Measurements from ENCODE around the gene DGKG.

Gene DGKG

GRCh38 chr3:186171521-186171920 is 190.5 kb downstream of the DGKG start:
- no peak for DNase-seq (ENCODE audit: low spot score)

DNA sequence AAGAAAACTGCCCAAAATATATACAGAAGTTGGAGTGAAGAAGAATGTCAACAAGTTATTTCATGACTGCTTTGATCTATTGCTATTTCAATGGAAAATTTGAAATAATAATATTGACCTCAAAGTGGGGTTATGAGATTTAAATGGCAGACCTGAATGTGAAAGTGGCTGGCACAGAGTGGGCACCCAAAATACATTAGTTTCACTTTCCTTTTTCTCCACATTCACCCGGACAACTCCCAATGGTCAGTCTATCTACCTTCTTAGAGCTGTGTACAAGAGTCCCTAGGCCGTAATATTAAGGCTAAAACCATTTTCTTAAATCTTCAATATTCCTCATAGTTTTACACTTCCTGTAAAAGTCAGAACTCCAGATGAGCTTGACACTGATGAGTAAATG is 191.5 kb downstream of the DGKG start:
- no peak for DNase-seq (ENCODE audit: low spot score)

DNA sequence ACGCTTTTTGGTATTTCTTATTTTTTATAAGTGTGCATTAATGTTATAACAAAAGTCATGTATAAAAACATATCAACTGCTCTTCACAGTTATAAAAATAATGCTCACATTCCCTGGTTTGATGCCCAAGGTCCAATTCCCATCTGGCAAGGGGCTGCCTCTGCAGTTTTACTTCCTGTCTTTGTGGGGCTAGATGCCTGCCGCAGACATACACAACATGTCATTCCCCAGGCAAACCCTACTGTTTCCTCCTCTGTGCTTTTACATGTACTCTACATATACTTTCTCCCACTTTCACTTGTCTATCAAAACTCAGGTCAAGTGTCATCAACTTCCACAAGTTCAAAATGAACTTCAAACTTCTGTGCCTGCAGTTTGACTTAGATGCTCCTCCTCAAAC is 192.7 kb downstream of the DGKG start:
- DNase-seq (ENCODE audit: low spot score): no peak

DNA sequence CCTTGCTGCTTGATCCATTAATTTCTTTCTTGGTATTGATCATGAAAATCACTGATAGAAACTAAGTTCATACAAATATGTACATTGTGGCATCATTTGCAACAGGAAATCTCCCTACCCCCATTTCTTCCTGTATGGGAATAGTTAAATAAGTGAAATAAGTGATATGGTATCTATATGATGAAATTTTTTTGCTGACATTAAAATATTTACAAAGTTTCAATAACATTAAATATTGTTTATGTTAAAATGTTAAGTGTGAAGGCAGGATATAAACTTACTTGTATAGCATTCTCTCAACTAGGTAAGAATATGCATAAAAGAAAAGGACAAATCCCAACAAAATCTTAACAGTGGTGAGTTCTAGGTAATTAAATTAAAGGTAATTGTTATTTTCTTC is 193.1 kb downstream of the DGKG start:
- DNase-seq (ENCODE audit: low spot score): no peak

- no peak for DNase-seq (ENCODE audit: low spot score)
Measured at GRCh38 chr3:186167646-186168395, 194.2 kb downstream of the DGKG start.

DNA sequence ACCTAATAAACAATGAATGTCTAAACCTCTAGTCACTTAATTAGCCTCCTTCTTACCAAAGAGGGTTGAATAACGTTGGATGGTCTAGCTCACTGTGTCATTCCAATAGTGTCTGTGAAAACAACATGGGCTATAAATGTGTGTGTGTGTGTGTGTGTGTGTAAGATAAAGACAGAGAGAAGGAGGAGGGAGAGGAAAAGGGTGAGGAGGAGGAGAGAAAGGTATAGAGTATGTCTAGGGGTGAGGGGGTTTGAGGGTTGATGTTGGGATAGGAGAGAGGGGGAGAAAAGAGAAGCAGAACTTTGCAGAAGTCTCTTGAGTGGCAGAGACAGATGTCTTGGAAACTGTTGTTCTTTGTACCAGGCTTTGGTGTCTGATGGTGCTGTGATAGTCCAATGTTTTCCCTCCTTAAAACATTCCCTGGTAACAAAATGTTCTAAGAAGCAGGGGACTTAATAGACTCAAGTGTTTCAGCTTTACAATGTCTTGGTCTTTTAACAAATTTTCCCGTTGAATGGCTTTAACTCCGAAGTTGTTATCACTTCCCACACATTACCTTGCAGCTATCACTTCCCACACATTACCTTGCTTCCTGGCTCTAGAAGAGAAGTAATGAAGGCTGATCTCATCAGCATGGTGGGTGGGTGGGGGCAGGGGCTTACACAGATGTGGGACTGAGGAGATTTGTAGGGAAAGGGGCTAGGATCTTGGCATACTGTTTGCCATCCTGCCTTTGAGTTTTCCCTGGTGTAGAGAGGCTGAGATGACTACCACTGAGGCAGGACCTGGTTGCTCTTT is 195.3 kb downstream of the DGKG start:
- no peak for DNase-seq (ENCODE audit: low spot score)

- no peak for DNase-seq (ENCODE audit: low spot score)
Measured at GRCh38 chr3:186166036-186166435, 196.0 kb downstream of the DGKG start.

GRCh38 chr3:186165331-186165730 is 196.7 kb downstream of the DGKG start:
- no peak for DNase-seq (ENCODE audit: low spot score)

GRCh38 chr3:186164696-186165095 is 197.3 kb downstream of the DGKG start:
- no peak for DNase-seq (ENCODE audit: low spot score)

DNA sequence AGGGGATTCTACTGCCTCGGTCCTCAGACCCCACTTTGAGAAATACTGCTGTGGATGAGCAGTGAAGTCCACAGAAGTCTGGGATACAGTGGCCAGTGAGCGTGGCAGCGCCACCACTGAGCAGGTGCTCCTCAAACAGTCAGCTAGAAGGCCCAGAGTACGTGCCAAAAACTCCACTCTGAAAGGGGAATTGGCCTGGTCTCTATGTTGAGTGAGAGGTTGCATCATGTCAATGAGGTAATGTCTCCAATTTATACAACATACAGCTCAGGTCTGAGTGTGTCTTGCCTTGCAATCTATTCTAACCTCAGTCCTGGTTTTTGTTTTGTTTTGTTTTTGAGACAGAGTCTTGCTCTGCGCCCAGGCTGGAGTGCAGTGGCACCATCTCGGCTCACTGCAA is 199.8 kb downstream of the DGKG start:
- no peak for DNase-seq (ENCODE audit: low spot score)

DNA sequence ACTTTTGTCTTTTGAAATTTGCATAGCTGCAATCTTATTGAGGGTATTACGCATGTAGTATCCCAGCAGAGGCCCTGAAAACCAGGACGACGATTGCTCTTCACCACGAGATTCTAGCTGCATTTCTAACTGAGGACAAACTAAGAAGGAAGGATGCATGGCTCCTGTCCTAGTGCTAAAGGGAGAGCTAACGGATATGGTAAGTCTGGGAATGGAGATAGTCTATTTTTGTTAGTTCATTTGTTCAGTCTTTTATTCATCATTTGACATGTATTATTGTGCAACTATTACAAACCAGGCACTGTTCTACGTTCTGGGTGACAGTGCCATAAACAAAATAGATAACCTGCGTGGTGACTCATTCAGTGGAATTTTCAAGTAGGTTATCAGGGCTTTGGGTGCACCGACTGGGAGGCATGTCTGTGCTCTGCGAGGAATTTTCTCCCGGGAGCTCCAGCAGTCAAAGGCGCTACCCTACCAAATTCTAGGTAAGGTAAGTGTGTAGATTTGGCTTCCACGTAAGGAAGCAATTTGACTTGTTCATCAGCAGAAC is 201.3 kb downstream of the DGKG start:
- DNase-seq (ENCODE audit: low spot score): no peak

- no peak for DNase-seq (ENCODE audit: low spot score)
Measured at GRCh38 chr3:186154641-186155040, 207.4 kb downstream of the DGKG start.

DNA sequence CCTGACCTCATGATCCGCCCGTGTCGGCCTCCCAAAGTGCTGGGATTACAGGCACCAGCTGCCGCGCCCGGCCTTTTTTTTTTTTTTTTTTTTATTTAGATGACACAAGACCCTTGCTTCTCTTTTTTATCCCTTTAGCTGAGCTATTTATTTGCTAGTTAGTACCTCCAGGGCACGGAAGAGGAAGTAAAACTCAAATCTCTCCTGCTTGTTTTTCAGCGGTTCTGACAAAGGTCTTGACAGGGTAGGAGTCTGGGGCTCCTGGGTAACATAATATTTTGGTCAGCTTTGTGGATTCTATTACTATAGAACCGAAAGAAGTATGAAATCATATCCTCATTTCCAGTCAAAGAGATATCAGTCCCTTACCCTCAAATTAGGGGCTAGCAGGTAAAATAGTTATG is 209.1 kb downstream of the DGKG start:
- no peak for DNase-seq (ENCODE audit: low spot score)

DNA sequence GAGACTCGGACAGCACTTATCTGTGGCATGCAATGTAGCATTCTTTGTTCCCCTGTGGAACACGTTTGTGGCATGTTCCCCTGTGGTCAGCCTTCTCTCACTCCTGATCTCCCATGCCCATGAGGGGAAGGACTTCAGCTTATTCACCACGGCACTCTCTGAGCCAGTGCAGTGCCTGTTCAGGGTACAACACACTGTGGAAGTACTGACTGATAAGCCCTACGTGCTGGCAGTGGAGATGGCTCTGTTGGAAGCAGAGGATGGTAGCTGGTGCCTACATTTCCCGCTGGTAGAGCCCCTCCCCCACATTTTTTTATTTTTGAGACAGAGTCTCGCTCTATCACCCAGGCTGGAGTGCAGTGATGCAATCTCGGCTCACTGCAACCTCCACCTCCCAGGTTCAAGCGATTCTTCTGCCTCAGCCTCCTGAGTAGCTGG is 209.7 kb downstream of the DGKG start:
- no peak for DNase-seq (ENCODE audit: low spot score)

DNA sequence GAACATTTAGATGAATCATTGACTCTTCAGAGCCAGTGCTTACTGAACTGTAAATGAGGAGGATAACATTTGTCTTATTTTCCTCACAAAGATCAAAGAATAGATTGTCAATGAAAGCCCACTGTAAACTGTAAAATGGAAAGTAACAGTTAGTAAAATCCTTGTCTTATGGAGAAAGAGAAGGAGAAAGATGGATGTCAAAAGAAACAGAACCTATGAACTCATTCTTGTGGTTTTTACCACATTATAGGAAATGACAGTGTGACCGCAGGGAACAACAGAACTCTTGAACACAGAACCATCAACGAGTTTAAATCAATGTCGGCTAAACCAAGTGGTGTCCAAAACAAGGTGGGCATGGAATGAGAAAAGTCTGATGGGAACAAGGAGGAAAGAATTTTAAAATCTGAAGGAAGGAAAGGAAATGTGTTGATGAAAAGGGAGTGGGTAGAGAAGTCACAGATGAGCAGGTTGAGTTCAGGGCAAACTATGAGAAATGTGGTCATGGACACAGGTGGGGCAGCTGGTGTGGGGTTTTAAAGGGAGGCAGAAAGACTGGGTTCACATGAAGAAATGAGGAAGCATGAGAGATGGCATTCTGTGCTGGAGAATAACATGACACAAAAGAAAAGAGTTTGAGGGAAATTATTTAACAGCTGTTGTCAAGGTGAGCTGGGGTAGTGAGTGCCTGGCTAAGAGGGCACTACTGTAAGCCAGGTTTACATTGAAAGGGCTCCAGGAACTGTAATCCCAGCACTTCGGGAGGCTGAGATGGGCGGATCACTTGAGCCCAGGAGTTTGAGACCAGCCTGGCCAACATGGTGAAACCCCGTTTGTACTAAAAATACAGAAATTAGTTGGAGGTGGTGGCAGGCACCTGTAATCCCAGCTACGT is 210.7 kb downstream of the DGKG start:
- DNase-seq (ENCODE audit: low spot score): no peak

DNA sequence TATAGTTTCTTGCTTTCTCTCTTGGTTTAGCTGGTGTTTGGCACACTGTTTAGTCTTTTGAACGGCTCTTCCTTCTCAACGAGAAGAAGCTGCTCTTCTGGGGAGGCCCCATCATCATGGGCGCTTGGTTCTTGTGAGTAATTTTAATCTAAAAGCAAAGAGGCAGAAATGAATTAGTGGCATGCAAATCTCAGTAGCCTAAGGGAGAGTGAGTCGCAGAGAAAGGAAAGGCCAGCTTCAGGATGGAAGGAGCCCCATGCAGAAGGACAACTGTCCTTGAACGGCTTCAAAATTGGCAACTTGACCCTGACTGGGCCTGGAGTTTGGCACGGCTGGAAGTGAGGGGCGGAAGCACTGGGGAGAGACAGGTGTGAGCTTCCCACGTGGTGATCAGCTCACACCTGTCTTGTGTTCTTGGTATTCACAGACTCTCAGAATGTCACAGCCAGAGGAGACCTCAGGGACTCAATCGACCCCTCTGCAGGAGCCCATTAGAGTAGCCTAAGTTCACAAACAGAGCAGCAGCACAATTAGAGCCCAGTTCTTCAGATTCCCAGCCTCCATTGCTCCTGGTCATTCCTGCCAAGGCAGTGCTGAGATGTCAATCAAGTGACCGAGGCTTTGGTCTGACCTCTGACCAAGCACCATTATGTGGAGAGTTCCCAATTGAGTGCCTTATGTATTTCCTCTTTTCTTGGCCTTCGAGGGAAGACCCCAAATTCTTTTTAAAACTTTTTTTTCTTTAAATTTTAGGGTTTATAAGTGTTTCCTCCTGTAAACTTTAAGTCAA is 211.8 kb downstream of the DGKG start:
- DNase-seq (ENCODE audit: low spot score): no peak

DNA sequence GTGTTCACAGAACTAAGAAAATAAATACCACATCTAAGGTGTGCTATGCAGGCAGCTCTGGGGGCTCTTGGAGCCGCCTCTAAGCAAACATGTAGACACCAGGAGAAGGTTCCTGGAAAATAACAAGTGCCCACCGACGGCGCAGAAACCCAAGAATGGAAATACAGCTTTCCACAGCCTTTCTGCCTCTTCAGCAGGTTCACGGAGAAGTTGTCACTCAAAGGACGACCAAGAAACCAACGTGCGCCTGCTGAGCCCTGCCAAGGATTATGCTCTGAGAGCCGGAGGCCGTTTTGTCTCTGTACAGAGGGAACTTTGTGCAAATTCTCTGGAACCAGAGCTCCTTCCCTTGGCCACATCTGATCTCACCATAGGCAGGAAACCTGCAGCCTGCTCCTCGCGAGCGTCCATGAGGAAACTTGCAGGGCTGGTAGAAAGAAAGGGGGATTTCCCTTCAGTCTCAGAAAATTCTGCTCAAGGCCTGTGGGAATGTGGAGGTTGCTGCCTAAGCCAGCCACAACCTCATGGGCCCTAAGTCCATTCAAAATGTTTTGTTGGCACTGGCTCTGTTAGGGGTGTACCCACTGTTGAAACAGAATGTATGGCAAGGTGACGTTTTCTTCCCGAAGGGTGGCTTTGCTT is 212.6 kb downstream of the DGKG start:
- DNase-seq (ENCODE audit: low spot score): no peak

GRCh38 chr3:186144257-186144656 is 217.8 kb downstream of the DGKG start:
- no peak for DNase-seq (ENCODE audit: low spot score)

DNA sequence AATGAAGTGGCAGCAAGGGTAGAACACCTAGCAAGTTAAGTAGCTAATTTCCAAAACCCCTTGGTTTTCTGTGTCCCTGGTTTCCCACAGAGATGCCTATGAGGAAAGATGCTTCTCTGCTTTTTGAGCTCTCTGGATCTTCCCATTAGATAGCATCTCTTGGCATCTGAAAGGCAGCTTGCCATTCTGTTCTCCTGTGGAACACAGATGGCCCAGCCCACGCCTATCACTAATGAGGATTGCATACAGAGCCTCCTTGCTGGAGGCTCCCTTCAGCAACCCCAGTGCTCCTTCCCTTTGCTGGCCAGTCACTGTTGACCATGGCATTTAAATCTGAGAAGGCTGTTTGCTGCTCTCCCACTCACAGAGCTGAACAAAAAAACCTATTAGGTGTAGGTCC is 218.8 kb downstream of the DGKG start:
- no peak for DNase-seq (ENCODE audit: low spot score)

DNA sequence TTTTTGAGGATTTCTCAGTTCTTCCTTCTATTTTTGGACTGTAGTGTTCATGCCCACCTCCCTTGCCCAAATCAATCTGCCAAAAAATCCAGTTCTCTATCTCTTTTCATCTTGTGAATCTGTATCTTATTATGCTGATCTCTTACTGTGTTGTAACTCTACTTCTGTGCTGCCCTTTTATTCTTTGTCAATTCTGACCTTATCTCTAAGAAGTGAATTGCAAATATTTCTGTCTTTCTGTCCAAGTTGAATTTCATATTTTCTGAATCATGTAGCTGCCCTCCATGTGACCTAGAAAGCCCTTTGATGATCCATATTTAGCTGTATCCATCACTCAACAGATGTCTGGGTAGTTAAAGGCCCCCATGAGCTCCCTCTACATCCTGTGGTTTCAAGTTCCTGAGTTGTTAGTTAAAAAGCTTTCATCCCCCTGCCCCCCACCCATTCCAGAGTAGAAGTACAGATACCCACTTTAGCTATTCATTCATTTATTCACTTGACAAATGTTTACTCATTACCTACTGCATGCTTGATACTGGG is 219.6 kb downstream of the DGKG start:
- DNase-seq (ENCODE audit: low spot score): no peak

GRCh38 chr3:186141790-186142189 is 220.2 kb downstream of the DGKG start:
- DNase-seq (ENCODE audit: low spot score): no peak
